ENCODE results near the gene PYCR2. TPM values are rescaled to one million over a fixed set of nuclear protein-coding genes. Genes with fewer than 3 reads are reported as not detected.

Gene PYCR2
- total RNA-seq, 1 experiment from 2014 or later, result 74.4 TPM

DNA sequence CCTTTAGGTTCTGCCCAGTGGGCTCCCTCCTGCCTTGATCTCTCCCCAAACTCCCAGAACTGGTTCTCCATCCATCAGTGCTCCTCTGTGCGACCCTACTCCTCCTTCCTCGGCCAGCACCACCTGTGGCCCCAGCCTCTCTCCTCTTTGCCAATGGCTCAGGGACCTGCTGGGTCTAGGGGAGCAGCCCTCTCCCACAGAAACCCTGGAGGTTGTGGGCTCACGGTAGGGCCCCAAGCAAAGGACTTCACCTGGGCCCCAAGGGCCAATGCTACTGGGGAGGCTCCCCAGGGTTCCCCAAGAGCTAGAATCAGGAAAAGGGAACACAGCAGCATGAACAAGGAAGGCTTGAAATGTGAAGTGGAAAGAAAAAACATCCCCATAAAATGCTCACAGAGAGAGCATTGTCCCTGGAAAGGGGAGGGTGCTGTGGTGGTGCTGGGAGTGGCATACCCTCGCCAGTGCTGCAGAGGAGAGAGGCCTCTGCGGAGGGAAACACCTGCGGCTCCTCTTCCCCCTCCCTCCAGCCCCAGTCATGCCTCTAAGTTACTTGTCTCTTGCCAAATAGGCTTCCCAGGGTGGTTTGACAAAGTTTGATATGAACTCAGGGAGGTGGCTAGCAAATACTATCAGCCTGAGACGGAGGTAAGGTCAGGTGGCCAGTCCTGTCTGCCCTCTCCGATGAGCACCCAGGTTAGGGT lies 44.4 kb downstream of the PYCR2 start:
- peaks cover 36% of the 10 kb centered on the region for H3K4me1 ChIP-seq (ENCODE audit: control insufficient read depth, insufficient read depth, low read length)
- no peaks in the 10 kb centered on the region for H3K27me3 ChIP-seq (ENCODE audit: control insufficient read depth, insufficient read depth, low read length)
- no peaks in the 10 kb centered on the region for H3K9me3 ChIP-seq (ENCODE audit: control insufficient read depth, insufficient read depth, low read depth, low read length)
- no peaks in the 10 kb centered on the region; the same call in 1 of the 2 replicates for H3K36me3 ChIP-seq (ENCODE audit: control insufficient read depth, insufficient read depth, low read length)
- no TSS peak for BruUV-seq (replicated peaks)
- H3K4me3 ChIP-seq (ENCODE audit: low read depth in 2 of 2, low read length in 2 of 2), result no peak overlapping the region
- POLR2A ChIA-PET, result interaction anchor here (0.6 kb wide), 1 partner anchor 75 kb away, joined by 7 read pairs; no protein-coding TSS in a partner anchor
- no peak for DNase-seq (ENCODE audit: low read depth, low spot score)
- TF ChIP-seq TCF7L2 (IDR thresholded peaks at IDR 0.05; ENCODE audit: low read depth, low read length), result no peak
- no peak for TF ChIP-seq SIN3A (IDR thresholded peaks at IDR 0.05; ENCODE audit: borderline replicate concordance, insufficient read depth, low read depth, low read length)
- no peak for TF ChIP-seq POLR2AphosphoS5 (IDR thresholded peaks at IDR 0.05; ENCODE audit: low read depth, low read length)
- TF ChIP-seq, protein P1, sequence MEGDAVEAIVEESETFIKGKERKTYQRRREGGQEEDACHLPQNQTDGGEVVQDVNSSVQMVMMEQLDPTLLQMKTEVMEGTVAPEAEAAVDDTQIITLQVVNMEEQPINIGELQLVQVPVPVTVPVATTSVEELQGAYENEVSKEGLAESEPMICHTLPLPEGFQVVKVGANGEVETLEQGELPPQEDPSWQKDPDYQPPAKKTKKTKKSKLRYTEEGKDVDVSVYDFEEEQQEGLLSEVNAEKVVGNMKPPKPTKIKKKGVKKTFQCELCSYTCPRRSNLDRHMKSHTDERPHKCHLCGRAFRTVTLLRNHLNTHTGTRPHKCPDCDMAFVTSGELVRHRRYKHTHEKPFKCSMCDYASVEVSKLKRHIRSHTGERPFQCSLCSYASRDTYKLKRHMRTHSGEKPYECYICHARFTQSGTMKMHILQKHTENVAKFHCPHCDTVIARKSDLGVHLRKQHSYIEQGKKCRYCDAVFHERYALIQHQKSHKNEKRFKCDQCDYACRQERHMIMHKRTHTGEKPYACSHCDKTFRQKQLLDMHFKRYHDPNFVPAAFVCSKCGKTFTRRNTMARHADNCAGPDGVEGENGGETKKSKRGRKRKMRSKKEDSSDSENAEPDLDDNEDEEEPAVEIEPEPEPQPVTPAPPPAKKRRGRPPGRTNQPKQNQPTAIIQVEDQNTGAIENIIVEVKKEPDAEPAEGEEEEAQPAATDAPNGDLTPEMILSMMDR (IDR thresholded peaks at IDR 0.05), result no peak
- TF ChIP-seq, protein P2, sequence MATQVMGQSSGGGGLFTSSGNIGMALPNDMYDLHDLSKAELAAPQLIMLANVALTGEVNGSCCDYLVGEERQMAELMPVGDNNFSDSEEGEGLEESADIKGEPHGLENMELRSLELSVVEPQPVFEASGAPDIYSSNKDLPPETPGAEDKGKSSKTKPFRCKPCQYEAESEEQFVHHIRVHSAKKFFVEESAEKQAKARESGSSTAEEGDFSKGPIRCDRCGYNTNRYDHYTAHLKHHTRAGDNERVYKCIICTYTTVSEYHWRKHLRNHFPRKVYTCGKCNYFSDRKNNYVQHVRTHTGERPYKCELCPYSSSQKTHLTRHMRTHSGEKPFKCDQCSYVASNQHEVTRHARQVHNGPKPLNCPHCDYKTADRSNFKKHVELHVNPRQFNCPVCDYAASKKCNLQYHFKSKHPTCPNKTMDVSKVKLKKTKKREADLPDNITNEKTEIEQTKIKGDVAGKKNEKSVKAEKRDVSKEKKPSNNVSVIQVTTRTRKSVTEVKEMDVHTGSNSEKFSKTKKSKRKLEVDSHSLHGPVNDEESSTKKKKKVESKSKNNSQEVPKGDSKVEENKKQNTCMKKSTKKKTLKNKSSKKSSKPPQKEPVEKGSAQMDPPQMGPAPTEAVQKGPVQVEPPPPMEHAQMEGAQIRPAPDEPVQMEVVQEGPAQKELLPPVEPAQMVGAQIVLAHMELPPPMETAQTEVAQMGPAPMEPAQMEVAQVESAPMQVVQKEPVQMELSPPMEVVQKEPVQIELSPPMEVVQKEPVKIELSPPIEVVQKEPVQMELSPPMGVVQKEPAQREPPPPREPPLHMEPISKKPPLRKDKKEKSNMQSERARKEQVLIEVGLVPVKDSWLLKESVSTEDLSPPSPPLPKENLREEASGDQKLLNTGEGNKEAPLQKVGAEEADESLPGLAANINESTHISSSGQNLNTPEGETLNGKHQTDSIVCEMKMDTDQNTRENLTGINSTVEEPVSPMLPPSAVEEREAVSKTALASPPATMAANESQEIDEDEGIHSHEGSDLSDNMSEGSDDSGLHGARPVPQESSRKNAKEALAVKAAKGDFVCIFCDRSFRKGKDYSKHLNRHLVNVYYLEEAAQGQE (IDR thresholded peaks at IDR 0.05; ENCODE audit: insufficient read depth in 1 of 2, low read depth in 2 of 2, low read length in 1 of 2), result no peak
- CTCF ChIA-PET, result no interaction called here
- intact Hi-C loops (cut with micrococcal nuclease; ENCODE audit: unreplicated experiment), result no loop called here
- in situ Hi-C loops (cut with HindIII; ENCODE audit: low pct_unique_long_range_greater_than_20kb, low sequenced_read_pairs), result no loop called here
- ATAC-seq, result no peak
- H3K27ac ChIP-seq (ENCODE audit: low read length), result no peak overlapping the region

DNA sequence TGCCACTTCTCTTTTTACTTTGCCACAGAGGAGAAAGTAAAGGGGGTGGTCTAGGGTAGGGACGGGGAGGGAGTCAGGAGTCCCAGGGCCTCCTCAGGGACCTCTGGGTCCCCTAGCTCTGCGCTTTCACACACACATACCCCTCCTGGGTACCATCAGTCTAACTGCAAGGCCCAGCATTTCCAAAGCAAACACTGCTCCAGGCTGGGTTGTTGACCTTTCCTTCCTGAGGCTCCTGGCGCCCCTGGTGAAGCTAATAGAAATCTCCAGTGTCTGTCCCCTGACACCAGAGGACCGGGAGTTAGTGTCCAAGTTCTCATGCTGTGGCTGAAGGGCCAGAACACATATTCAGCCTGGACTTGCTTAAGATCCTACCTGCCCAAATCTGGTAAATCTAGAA lies 45.8 kb downstream of the PYCR2 start:
- no peaks in the 10 kb centered on the region for H3K9me3 ChIP-seq (ENCODE audit: control insufficient read depth, insufficient read depth, low read depth, low read length)
- no peak for TF ChIP-seq POLR2AphosphoS5 (IDR thresholded peaks at IDR 0.05; ENCODE audit: low read depth, low read length)
- TF ChIP-seq, protein P1 (IDR thresholded peaks at IDR 0.05), result no peak
- no peak for TF ChIP-seq TCF7L2 (IDR thresholded peaks at IDR 0.05; ENCODE audit: low read depth, low read length)
- no peak for TF ChIP-seq SIN3A (IDR thresholded peaks at IDR 0.05; ENCODE audit: borderline replicate concordance, insufficient read depth, low read depth, low read length)
- TF ChIP-seq, protein P2 (IDR thresholded peaks at IDR 0.05; ENCODE audit: insufficient read depth in 1 of 2, low read depth in 2 of 2, low read length in 1 of 2), result no peak
- H3K36me3 ChIP-seq (ENCODE audit: control insufficient read depth, insufficient read depth, low read length), result no peaks in the 10 kb centered on the region; the same call in 1 of the 2 replicates
- H3K27ac ChIP-seq (ENCODE audit: low read length), result peak overlapping the region; percentile 14; the same call in 1 of the 2 replicates
- no peak for ATAC-seq
- CTCF ChIA-PET, result no interaction called here
- DNase-seq (ENCODE audit: low read depth, low spot score), result no peak
- in situ Hi-C loops (cut with HindIII; ENCODE audit: low pct_unique_long_range_greater_than_20kb, low sequenced_read_pairs) (no loop called here), intact Hi-C loops (cut with micrococcal nuclease; ENCODE audit: unreplicated experiment) (no loop called here)
- BruUV-seq (replicated peaks), result no TSS peak
- POLR2A ChIA-PET, result no interaction called here
- no peaks in the 10 kb centered on the region for H3K27me3 ChIP-seq (ENCODE audit: control insufficient read depth, insufficient read depth, low read length)
- peaks cover 36% of the 10 kb centered on the region for H3K4me1 ChIP-seq (ENCODE audit: control insufficient read depth, insufficient read depth, low read length)
- no peak overlapping the region for H3K4me3 ChIP-seq (ENCODE audit: low read depth in 2 of 2, low read length in 2 of 2)

Measured in Panc1 (cell line).